Hematopoietic multipotent progenitor cell treated with erythropoietin and hydrocortisone succinate and interleukin-3 and kit ligand, for 4 days (in vitro differentiated cells): ENCODE results near the gene WDR82.
A peak's percentile ranks its signal among the peaks of the same experiment; 100 is the strongest.

Experiments
- DNase-seq: peaks from one replicate; pipeline ENCODE4 v3.0.0-alpha.2; 2015

Gene WDR82

GRCh38 chr3:52306978-52307377 is 28.5 kb upstream of the WDR82 start:
- DNase-seq: no peak

GRCh38 chr3:52305926-52306325 is 27.5 kb upstream of the WDR82 start:
- DNase-seq: no peak

GRCh38 chr3:52303811-52304210 is 25.4 kb upstream of the WDR82 start:
- no peak for DNase-seq

GRCh38 chr3:52302426-52303145 is 24.1 kb upstream of the WDR82 start:
- no peak for DNase-seq

GRCh38 chr3:52299879-52300611 is 21.6 kb upstream of the WDR82 start:
- DNase-seq: peak; percentile 95

GRCh38 chr3:52299247-52299878 is 20.9 kb upstream of the WDR82 start:
- no peak for DNase-seq

GRCh38 chr3:52298149-52299098 is 20.0 kb upstream of the WDR82 start:
- peak; percentile 48 for DNase-seq

GRCh38 chr3:52297242-52298148 is 19.0 kb upstream of the WDR82 start:
- peak; percentile 70 for DNase-seq

GRCh38 chr3:52295671-52296208 is 17.3 kb upstream of the WDR82 start:
- no peak for DNase-seq

GRCh38 chr3:52294320-52295150 is 16.1 kb upstream of the WDR82 start:
- DNase-seq: no peak

- no peak for DNase-seq
Observed at GRCh38 chr3:52293491-52294319, 15.3 kb upstream of the WDR82 start.

- DNase-seq: no peak
Observed at GRCh38 chr3:52292247-52293065, 14.0 kb upstream of the WDR82 start.

GRCh38 chr3:52291508-52292181 is 13.2 kb upstream of the WDR82 start:
- peak; percentile 72 for DNase-seq

GRCh38 chr3:52290596-52291507 is 12.4 kb upstream of the WDR82 start:
- no peak for DNase-seq

- no peak for DNase-seq
Observed at GRCh38 chr3:52289747-52290595, 11.5 kb upstream of the WDR82 start.

- DNase-seq: peak; percentile 69
Observed at GRCh38 chr3:52289338-52289746, 10.9 kb upstream of the WDR82 start.
